ENCODE measurements around the gene ELFN2. TPM values are rescaled to one million over a fixed set of nuclear protein-coding genes. Genes with fewer than 3 reads are reported as not detected.

The ELFN2 gene
- total RNA-seq, 2 donors from 2014 or later, result 2.8 to 4.3 TPM

GRCh38 chr22:37417264-37417663, 10.0 kb downstream of the ELFN2 start:
- intact Hi-C loops (cut with DNase I), result no loop called here
- H3K4me1 ChIP-seq (replicated peaks), result no peaks in the 10 kb centered on the region
- WGBS, result 92% methylated on average over 6 of the region's 7 CpGs
- TF ChIP-seq POLR2A (IDR thresholded peaks at IDR 0.05), result no peak
- no peak for TF ChIP-seq CTCF (IDR thresholded peaks at IDR 0.05)
- TF ChIP-seq POLR2AphosphoS5 (IDR thresholded peaks at IDR 0.05), result no peak
- H3K27ac ChIP-seq, result no peak overlapping the region
- no peaks in the 10 kb centered on the region for H3K36me3 ChIP-seq
- no peaks in the 10 kb centered on the region for H3K9me3 ChIP-seq
- no peak for DNase-seq (ENCODE audit: low spot score)
- H3K27me3 ChIP-seq (replicated peaks; ENCODE audit: insufficient read depth), result no peaks in the 10 kb centered on the region
- no peak overlapping the region for H3K4me3 ChIP-seq

GRCh38 chr22:37416827-37417226, 10.5 kb downstream of the ELFN2 start:
- no peak for DNase-seq (ENCODE audit: low spot score)
- 42% methylated on average over 14 of the region's 14 CpGs for WGBS

GRCh38 chr22:37416389-37416788, 10.9 kb downstream of the ELFN2 start:
- DNase-seq (ENCODE audit: low spot score), result no peak
- Histone ChIP-seq H3K36me3 (no peaks in the 10 kb centered on the region), H3K27me3 (replicated peaks; ENCODE audit: insufficient read depth) (no peaks in the 10 kb centered on the region), H3K27ac (no peak overlapping the region), H3K9me3 (no peaks in the 10 kb centered on the region), H3K4me1 (replicated peaks) (no peaks in the 10 kb centered on the region), H3K4me3 (no peak overlapping the region)
- 77% methylated on average over 6 of the region's 6 CpGs for WGBS
- intact Hi-C loops (cut with DNase I), result no loop called here
- no peak for TF ChIP-seq POLR2A (IDR thresholded peaks at IDR 0.05)
- TF ChIP-seq POLR2AphosphoS5 (IDR thresholded peaks at IDR 0.05), result no peak
- TF ChIP-seq CTCF (IDR thresholded peaks at IDR 0.05), result no peak

More at GRCh38 chr22:37416827-37417226, 10.5 kb downstream of the ELFN2 start:
- Histone ChIP-seq H3K4me1 (replicated peaks) (no peaks in the 10 kb centered on the region), H3K4me3 (no peak overlapping the region), H3K36me3 (no peaks in the 10 kb centered on the region), H3K9me3 (no peaks in the 10 kb centered on the region), H3K27me3 (replicated peaks; ENCODE audit: insufficient read depth) (no peaks in the 10 kb centered on the region), H3K27ac (no peak overlapping the region)
- intact Hi-C loops (cut with DNase I), result no loop called here
- TF ChIP-seq POLR2A (IDR thresholded peaks at IDR 0.05) (no peak), POLR2AphosphoS5 (IDR thresholded peaks at IDR 0.05) (no peak), CTCF (IDR thresholded peaks at IDR 0.05) (no peak)

DNA sequence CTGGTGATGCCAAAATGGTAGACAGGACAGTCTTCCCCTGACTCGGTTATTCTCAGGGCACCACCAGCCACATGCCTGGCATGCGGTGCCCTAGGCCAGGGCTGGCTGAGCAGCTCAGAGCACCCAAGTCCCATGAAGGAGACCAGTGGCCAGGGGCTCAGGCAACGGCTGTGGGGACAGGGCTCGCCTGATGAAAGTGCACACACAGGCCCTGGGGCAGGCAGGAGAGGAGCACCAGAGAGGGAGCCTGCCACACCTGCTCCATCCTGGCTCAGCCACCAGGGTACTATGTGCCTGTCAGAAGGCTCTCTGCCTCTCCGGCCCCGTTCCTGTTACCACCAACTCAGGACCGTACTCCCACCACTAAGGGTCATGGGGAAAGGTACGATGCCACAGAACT, 12.1 kb downstream of the ELFN2 start:
- intact Hi-C loops (cut with DNase I), result no loop called here
- H3K27ac ChIP-seq, result no peak overlapping the region
- no peak for DNase-seq (ENCODE audit: low spot score)
- H3K4me1 ChIP-seq (replicated peaks), result no peaks in the 10 kb centered on the region
- no peaks in the 10 kb centered on the region for H3K27me3 ChIP-seq (replicated peaks; ENCODE audit: insufficient read depth)
- no peak for TF ChIP-seq POLR2A (IDR thresholded peaks at IDR 0.05)
- no peak for TF ChIP-seq CTCF (IDR thresholded peaks at IDR 0.05)
- no peak for TF ChIP-seq POLR2AphosphoS5 (IDR thresholded peaks at IDR 0.05)
- no peak overlapping the region for H3K4me3 ChIP-seq
- H3K9me3 ChIP-seq, result no peaks in the 10 kb centered on the region
- WGBS, result 91% methylated on average over 8 of the region's 8 CpGs
- H3K36me3 ChIP-seq, result no peaks in the 10 kb centered on the region

GRCh38 chr22:37414288-37414687, 13.0 kb downstream of the ELFN2 start:
- Histone ChIP-seq H3K27me3 (replicated peaks; ENCODE audit: insufficient read depth) (no peaks in the 10 kb centered on the region), H3K4me1 (replicated peaks) (no peaks in the 10 kb centered on the region), H3K36me3 (no peaks in the 10 kb centered on the region), H3K27ac (no peak overlapping the region), H3K9me3 (no peaks in the 10 kb centered on the region), H3K4me3 (no peak overlapping the region)
- TF ChIP-seq POLR2A (IDR thresholded peaks at IDR 0.05) (no peak), POLR2AphosphoS5 (IDR thresholded peaks at IDR 0.05) (no peak)
- intact Hi-C loops (cut with DNase I), result no loop called here
- DNase-seq (ENCODE audit: low spot score), result no peak
- 95% methylated on average over 2 of the region's 2 CpGs for WGBS

Measured in prostate gland (tissue), 2 donors.